Gastrocnemius medialis (tissue), 4 donors: ENCODE results near the gene IL15. TPM values are rescaled to one million over a fixed set of nuclear protein-coding genes. Genes with fewer than 3 reads are reported as not detected.

Experiments used
- ATAC-seq, 2 donors: fragments of 150-250 bp; one replicate each; pipeline ENCODE4 v1.9.1; 2016
- DNase-seq, 2 donors: peaks; one replicate each; pipeline ENCODE4 v3.0.0-alpha.2; 2019
- H3K27ac ChIP-seq, 4 donors: fragments of 200-600 bp; sonication (generic); 1 replicate in 1 of 4; 2 replicates in 3 of 4; pipeline ENCODE4 v1.5.1; 2016 to 2018; ENCODE audit warnings: mild to moderate bottlenecking in 2 of 4, moderate library complexity in 1 of 4
- H3K27me3 ChIP-seq, 3 donors: fragments of 200-600 bp; sonication (generic) in 2 of 3; 1 replicate in 1 of 3; 2 replicates in 2 of 3; pipeline versions ENCODE4 v1.5.1 to v1.6.0; 2016 to 2019; ENCODE audit warnings: mild to moderate bottlenecking in 1 of 3, moderate library complexity in 1 of 3
- H3K36me3 ChIP-seq, 2 donors: fragments of 200-600 bp; sonication (generic) in 1 of 2; one replicate each; pipeline ENCODE4 v1.5.1; 2017 to 2018
- H3K4me1 ChIP-seq, 2 donors: fragments of 200-600 bp; sonication (generic) in 1 of 2; one replicate each; pipeline ENCODE4 v1.5.1; 2016 to 2017; ENCODE audit warnings: mild to moderate bottlenecking in 2 of 2
- H3K4me3 ChIP-seq, 4 donors: fragments of 200-600 bp; sonication (generic) in 3 of 4; 1 replicate in 1 of 4; 2 replicates in 3 of 4; pipeline ENCODE4 v1.5.1; 2016 to 2019; ENCODE audit warnings: mild to moderate bottlenecking in 2 of 4
- H3K9me3 ChIP-seq, 3 donors: fragments of 200-600 bp; sonication (generic) in 2 of 3; 1 replicate in 1 of 3; 2 replicates in 2 of 3; pipeline ENCODE4 v1.5.1; 2016 to 2019
- POLR2A ChIP-seq, 2 donors: fragments of 450-650 bp; IDR thresholded peaks; one replicate each; pipeline ENCODE4 v1.6.1; 2017; ENCODE audit warnings: antibody characterized with exemption in 2 of 2, mild to moderate bottlenecking in 2 of 2, moderate library complexity in 2 of 2
- in situ Hi-C, 4 donors: fragments of 200-750 bp; cut with MboI; loops; one replicate each; pipeline versions ENCODE4 v1.15.0 to v1.8.0; 2017; ENCODE audit warnings: low sequenced_read_pairs in 4 of 4
- intact Hi-C: fragments of 100-400 bp; cut with DNase I; formaldehyde crosslinking; loops from one replicate; pipeline ENCODE4 v1.15.1; 2023; ENCODE audit warnings: low total_unique reads
- total RNA-seq, 4 donors: library from RNA; depleted of rRNA; stranded (reverse); fragments of >200 nt; gene quantifications; one replicate each; pipeline versions ENCODE4 v1.1.0 to v1.2.3, GENCODE V29; 2016
- TF ChIP-seq, protein P1 (sequence below), 5 experiments: fragments of 450-650 bp in 3 of 5; fragments of 200-600 bp in 2 of 5; sonication (generic) in 2 of 5; IDR thresholded peaks in 4 of 5; conservative IDR thresholded peaks in 1 of 5; 1 replicate in 4 of 5; 2 replicates in 1 of 5; pipeline ENCODE4 v1.5.1; 2016 to 2019; ENCODE audit warnings: antibody characterized with exemption in 5 of 5, mild to moderate bottlenecking in 3 of 5, moderate library complexity in 3 of 5

Gene IL15
- total RNA-seq, 4 donors from 2014 or later = 2.1 to 6.1 (median 2.7) TPM

DNA sequence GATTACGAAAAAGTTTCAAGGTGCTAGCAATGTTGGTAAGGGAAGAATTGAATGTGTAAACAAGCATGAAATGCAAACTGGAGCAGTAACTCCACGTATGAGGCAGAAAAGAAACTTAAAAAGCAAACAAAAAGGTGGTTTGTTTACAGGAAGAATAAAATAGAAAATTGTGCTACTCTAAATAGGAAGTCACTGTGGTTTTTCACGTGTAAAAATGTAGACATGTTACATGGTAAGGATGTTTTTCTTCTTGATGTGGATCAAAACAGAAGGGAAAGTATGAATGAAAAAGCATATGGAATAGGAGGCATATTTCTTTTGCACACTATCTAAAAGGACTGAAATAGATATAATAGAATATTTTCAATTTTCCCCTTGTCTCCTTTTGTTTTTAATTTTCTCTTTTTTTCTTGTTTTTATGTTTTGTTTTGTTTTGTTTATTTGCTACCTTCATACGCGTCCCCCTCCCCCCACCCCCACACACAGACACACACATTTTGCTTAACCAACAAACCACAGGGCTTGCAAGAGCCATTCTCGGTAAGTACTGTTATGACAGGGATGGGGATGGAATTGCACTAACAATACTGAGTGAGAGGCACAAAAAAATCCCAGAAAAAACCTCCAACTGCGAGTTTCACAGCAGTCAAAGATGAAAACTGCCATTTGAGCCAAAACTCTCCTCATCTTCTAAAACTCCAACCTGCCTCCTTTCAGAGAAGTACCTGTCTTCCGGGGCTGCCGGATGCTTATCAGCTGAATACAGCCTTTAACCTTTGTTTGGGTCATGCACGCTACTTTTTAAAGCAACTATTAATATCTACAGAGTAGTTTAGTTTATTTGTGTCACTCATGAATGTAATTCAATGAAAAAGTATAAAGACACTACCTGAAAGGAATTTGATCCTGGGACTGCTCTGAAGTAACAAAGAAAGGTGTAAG, 135.8 kb downstream of the IL15 start:
- Histone ChIP-seq H3K4me3 (no peak overlapping the region), H3K36me3 (no peaks in the 10 kb centered on the region), H3K9me3 (no peaks in the 10 kb centered on the region), H3K27me3 (no peaks in the 10 kb centered on the region), H3K27ac (no peak overlapping the region), H3K4me1 (no peaks in the 10 kb centered on the region)
- in situ Hi-C loops = no loop called here
- ATAC-seq = no peak
- TF ChIP-seq, protein P1, sequence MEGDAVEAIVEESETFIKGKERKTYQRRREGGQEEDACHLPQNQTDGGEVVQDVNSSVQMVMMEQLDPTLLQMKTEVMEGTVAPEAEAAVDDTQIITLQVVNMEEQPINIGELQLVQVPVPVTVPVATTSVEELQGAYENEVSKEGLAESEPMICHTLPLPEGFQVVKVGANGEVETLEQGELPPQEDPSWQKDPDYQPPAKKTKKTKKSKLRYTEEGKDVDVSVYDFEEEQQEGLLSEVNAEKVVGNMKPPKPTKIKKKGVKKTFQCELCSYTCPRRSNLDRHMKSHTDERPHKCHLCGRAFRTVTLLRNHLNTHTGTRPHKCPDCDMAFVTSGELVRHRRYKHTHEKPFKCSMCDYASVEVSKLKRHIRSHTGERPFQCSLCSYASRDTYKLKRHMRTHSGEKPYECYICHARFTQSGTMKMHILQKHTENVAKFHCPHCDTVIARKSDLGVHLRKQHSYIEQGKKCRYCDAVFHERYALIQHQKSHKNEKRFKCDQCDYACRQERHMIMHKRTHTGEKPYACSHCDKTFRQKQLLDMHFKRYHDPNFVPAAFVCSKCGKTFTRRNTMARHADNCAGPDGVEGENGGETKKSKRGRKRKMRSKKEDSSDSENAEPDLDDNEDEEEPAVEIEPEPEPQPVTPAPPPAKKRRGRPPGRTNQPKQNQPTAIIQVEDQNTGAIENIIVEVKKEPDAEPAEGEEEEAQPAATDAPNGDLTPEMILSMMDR (IDR thresholded peaks at IDR 0.05 in 4 of 5, conservative IDR thresholded peaks at IDR 0.05 in 1 of 5) = no peak
- TF ChIP-seq POLR2A (IDR thresholded peaks at IDR 0.05) = no peak
- no peak for DNase-seq
- intact Hi-C loops = no loop called here

DNA sequence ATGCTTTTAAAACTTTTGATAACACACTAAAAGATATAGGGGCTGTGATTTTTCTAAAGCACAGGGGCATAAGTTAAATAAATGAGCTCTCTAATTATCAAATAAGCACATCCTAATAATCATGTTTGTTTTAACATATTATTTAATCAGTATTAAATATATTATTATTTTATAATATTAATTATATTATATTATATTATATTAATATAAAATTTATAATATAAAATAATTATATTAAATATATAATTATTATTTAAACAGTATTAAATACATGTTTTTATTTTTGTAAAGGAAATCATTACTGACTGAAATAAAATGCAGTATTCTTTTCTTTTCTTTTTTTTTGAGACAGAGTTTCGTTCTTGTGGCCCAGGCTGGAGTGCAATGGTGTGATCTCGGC, 136.5 kb downstream of the IL15 start:
- Histone ChIP-seq H3K36me3 (no peaks in the 10 kb centered on the region), H3K4me1 (no peaks in the 10 kb centered on the region), H3K27me3 (no peaks in the 10 kb centered on the region), H3K9me3 (no peaks in the 10 kb centered on the region), H3K4me3 (no peak overlapping the region), H3K27ac (no peak overlapping the region)
- in situ Hi-C loops (no loop called here), intact Hi-C loops (no loop called here)
- ATAC-seq (no peak), DNase-seq (no peak)
- TF ChIP-seq POLR2A (IDR thresholded peaks at IDR 0.05) = no peak
- TF ChIP-seq, protein P1 (IDR thresholded peaks at IDR 0.05 in 4 of 5, conservative IDR thresholded peaks at IDR 0.05 in 1 of 5) = no peak

DNA sequence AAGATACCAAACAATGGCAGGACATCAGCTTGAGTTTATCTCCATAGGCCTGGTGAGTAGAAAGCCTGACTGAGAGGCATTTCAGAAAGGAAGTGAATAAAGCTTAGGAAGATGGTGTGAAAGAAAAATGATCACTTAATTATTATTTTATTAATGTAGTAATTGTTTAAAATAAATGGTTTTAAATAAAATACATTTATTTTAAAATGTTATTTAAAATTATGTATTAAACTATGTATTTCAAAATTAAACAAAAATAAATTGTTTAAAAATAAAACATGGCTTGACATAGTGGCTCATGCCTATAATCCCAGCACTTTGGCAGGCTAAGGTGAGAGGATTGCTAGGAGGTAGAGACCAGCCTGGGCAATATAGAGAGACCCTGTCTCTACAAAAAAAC, 145.8 kb downstream of the IL15 start:
- Histone ChIP-seq H3K9me3 (no peaks in the 10 kb centered on the region), H3K4me3 (no peak overlapping the region), H3K27me3 (no peaks in the 10 kb centered on the region), H3K27ac (no peak overlapping the region), H3K4me1 (no peaks in the 10 kb centered on the region), H3K36me3 (no peaks in the 10 kb centered on the region)
- no peak for DNase-seq
- no peak for ATAC-seq
- in situ Hi-C loops = no loop called here
- TF ChIP-seq, protein P1 (IDR thresholded peaks at IDR 0.05 in 4 of 5, conservative IDR thresholded peaks at IDR 0.05 in 1 of 5) = no peak
- no peak for TF ChIP-seq POLR2A (IDR thresholded peaks at IDR 0.05)
- intact Hi-C loops = no loop called here
